GM18520 (cell line): Measurements from ENCODE around the gene TMEM222.

Source experiments
- ATAC-seq: cut with Tn5 transposase; IDR thresholded peaks from one replicate; pipeline ENCODE4 v1.9.1; 2021; ENCODE audit not compliant: unreplicated experiment

The TMEM222 gene

DNA sequence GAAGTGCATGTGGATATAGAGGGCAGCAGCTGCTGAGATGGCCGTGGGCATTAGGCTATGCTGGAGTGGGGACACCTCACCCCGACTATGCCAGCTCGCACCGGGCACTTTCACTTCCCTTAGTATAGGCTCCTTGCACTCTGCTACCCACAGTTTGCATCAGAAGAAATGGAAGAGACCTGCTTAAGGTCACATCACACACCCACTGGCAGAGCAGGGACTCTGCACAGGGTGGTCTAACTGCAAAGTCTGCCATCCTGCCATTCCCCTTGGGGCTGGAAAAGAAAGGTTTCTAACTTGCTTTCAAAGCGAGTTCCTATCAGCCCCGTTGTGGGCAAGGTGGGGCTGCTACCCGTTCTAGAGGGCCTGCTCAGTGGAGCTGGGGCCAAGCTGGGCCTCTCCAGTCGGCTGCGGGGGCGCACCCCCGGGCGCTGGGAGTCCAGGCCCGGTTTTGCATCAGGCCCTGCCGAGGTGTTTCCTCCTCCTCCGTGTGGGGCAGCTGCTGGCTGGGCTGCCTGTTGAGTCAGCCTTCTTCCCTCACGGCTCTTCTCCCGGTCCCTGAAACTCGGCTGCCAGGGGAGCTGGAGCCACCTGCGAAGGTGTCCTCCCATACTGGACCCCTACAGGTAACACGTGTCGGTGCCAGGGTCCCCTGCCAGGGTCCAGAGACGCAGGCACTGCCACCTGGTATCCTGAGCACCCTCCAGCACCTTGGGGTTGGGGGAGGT lies 19.7 kb downstream of the TMEM222 start, which contains the start of gene SYTL1:
Gene SYTL1 (plus strand): TSS at position 498 of the 728 bp plus-strand sequence. CDS start 3,313 bp downstream, outside the sequence.
- no peak for ATAC-seq

DNA sequence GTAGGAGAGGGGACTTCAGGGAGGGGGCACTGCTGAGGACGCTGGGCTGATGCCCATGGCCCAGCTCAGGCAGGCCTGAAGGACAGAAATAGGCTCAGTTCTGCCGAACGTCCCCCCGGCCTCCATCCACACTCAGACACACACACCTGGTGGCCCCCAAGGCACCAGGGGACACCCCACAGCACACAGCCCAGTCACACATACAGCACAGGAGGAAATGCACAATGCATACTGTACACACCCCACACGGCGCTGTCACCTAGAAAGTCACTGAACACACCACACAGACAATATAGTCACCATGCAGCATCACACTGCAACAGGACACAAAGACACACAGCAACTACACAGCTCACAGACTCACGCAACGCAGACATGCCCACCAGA lies 20.4 kb downstream of the TMEM222 start:
- no peak for ATAC-seq

DNA sequence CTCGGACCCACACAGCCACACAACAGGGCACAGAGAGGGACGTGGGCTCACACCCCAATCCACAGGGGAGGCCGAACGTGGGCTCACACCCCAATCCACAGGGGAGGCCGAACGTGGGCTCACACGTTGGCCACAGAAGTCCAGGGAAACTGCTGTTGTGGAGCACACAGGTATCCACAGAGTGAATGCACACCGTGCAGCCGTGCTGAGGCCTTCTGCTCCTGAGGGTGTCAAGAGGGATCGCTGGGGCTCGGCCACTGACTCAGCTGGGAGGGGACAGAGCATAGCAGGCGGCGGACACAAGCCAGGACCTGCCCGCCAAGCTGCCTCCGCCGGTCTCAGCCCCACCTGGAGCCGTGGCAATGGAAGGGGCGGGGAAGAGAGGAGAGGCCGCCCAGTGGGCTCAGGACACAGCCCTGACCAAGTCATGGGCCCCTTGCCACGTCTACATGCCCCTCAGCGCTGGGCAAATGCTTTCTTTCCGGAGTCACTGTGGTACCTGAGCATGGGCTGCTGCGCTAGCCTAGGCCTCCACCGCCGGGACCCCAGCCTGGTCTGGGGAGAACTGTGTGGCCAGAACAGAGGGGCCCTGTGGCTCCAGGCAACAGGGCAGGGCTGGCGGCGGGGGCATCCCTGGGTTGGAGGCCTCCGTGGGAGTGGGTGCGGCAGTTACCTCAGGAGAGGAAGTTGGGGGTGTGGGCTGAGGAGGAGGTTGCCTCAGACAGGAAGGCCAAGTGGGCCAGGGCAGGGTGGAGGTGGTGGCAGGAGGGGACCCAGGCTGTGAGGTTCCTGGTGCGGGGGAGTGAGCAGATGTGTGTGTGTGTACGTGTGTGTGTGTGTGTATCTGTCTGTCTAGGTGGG lies 21.0 kb downstream of the TMEM222 start:
- no peak for ATAC-seq

DNA sequence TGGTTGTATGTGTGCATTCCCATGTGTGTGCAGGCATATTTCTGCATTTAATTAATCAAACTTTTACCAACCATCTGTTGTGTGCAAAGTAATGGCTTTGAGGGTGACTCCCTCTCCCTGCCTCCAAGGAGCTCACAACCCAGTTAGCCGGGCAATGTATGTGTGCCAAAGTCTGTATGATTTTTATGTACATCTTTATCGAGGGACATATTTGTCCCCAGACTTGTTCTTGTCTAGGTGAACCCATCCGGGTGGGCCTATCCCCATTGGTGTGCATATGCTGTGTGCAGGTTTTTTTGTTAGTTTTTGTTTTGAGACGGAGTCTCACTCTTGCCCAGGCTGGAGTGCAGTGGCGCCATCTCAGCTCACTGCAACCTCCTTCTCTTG lies 21.7 kb downstream of the TMEM222 start:
- ATAC-seq, result no peak

DNA sequence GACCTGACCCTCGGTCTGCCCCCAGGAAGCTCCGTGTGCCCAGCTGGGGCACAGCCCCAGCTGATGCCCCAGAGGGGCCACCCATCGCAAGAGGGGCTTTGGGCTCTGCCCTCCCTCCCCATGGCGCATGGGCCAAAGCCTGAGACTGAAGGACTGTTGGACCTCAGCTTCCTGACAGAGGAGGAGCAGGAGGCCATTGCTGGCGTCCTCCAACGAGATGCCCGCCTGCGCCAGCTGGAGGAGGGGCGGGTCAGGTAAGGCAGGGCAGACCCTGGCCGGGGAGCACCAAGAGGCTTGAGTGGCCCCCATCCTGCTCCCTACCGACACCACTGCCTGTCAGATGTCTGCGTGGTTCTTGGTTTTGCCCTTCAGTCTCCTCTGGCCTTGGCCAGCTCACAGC lies 23.3 kb downstream of the TMEM222 start:
- no peak for ATAC-seq

DNA sequence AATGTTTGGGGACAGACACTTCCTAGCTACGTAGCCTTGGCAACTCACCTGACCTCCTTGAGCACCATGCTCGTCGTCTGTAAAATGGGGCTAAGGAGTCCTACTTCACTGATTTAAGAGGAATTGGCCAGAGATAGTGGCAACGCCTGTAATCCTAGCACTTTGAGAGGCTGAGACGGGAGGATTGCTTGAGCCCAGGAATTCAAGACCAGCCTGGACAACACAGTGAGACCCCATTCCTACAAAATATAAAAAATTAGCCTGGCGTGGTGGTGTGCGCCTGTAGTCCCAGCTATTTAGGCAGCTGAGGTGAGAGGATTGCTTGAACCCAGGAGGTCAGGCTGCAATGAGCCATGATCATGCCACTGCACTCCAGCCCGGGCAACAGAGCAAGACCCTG lies 24.4 kb downstream of the TMEM222 start:
- no peak for ATAC-seq

DNA sequence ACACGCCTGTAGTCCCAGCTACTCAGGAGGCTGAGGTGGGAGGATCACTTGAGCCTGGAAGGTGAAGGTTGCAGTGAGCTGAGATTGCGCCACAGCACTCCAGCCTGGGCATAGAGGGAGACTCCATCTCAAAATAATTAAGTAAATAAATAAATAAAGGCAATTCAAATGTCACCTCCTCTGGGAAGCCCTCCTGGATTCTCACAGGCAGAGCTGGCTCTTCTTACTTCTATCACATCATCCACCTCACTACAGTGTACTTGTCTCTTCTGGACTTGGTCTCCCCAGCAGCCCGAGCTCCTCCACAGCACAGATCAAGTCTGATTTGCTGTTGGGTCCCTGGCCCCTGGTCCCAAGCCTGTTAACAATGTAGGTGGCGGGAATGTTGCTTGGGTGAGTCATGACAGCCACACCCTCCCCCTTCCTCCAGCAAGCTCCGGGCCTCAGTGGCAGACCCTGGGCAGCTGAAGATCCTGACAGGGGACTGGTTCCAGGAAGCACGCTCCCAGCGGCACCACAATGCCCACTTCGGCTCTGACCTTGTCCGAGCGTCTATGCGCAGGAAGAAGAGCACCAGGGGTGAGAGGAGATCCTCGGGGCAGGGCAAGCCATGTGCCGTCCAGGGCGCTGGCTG lies 25.1 kb downstream of the TMEM222 start:
- ATAC-seq, result no peak

DNA sequence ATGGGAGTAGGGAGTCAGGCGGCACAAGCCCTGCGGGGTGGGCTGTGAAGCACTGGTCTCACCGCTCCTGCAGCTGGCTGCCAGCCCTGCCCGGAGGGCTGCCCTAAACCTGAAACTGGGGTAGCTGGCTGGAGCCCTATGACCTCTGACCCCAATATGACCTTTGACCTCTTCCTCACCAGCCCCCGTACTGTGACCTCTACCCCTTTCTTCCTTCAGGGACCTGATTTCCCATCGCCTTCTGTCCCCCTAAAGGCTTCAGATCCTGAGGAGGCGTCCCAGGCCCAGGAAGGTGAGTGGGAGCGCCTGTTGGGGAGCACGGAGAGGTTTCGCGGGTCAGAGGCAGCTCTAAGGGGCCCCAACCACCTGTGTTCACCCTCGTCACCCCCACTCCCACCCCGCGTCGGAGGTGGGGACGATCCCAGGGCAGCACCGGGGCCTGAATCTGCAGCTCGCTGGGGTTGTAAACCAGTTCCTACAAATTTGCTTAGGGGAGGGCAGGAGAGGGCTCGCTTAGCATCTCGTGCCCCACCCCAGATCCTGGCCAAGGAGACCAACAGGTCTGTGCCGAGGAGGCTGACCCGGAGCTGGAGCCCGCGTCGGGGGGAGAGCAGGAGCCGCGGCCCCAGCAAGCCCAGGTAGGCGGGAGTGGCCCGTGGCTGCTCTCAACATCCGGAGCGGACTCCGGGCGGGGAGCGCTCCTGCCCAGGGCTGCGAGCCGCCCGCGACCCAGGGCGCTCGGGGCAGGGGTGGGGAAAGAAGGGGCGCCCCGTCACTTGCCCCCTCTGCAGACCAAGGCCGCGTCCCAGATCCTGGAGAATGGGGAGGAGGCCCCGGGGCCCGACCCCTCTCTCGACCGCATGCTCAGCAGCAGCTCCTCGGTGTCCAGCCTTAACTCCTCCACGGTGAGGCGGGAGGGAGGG lies 27.2 kb downstream of the TMEM222 start:
- no peak for ATAC-seq

DNA sequence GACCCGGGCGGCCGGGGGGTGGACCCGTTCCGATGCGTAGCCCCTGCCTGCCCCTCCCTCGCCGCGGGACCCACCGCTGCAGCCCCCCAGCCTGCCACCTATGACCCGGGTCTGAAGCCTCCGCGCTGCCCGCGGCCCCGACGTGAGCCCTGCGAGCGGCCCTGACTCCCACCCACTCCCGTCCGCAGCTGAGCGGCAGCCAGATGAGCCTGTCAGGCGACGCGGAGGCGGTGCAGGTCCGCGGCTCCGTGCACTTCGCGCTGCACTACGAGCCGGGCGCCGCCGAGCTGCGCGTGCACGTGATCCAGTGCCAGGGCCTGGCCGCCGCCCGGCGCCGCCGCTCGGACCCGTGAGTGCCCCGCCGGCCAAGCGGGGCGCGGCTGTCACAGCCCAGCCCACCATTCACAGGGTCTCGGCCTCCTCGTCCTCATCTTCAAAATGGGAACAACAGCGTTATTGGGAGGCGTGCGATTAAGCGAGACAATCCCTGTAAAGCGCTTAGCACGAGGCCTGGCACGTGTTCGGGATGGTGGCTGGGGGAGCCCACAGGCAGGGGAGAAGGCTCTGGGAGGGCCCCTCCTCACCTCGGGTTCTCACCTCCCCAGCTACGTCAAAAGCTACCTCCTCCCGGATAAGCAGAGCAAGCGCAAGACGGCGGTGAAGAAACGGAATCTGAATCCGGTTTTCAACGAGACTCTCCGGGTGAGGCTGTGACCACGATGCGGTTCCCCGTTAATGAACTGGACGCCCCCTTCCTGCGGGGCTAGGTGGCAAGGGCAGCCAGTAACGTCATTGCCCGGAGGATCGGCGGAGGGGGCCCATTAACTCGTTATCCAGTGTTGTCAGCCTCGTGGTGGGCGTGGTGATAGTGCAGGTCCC lies 28.1 kb downstream of the TMEM222 start:
- no peak for ATAC-seq

DNA sequence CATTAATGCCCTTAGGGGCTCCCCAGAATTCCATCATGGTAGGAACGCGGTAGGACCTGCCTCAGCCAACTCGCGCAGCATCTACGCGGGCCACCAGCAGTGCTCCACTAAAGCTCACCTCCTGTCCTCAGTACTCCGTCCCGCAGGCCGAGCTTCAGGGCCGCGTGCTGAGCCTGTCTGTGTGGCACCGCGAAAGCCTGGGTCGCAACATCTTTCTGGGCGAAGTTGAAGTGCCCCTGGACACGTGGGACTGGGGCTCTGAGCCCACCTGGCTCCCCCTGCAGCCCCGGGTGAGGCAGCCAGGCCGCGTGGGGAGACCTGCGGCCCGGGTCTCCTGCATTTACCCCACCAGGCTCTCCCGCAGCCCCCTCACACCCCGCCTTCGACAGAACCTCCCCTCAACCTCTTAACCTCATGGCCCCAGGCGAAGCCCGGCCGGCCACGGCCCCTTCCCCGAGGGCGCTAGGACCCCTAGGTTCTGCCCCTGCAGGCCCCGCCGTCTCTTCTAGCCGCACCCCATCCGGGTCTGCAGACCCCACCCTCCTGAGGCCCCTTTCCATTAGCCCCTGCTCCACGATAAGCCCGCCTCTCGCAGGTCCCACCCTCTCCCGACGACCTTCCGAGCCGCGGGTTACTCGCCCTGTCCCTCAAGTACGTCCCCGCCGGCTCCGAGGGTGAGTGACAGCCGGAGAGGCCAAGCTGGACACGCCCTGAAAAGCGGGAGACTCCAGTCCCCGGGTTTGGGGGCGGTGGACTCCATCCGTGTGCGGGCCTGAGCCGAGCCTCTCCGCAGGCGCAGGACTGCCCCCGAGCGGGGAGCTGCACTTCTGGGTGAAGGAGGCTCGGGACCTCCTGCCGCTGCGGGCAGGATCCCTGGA lies 28.9 kb downstream of the TMEM222 start:
- no peak for ATAC-seq

DNA sequence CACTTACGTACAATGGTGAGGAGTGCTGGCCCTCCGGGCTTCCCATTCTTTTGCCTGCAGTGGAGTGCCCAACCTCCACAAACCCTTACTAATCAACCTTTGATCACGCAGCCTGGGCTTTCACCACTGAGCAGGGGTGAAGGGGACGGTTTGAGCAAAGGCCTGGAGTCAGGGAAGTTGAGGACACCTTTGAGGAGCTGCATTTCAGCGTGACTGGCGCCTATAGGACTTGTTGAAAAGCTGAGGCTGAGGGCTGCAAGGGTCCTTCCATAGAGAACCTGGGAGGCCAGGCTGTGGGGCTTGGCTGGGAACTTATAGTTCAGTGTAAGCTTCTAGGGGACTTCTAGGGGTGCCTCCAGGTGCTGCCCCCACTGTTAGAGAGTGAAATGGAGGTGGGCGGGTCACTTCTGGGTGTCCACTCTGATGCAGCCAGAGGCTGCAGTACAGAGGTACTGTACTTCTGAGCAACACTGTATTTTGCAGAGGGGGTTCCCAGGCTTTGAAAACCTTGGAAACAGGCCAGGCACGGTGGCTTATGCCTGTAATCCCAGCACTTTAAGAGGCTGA lies 29.7 kb downstream of the TMEM222 start:
- ATAC-seq, result no peak

DNA sequence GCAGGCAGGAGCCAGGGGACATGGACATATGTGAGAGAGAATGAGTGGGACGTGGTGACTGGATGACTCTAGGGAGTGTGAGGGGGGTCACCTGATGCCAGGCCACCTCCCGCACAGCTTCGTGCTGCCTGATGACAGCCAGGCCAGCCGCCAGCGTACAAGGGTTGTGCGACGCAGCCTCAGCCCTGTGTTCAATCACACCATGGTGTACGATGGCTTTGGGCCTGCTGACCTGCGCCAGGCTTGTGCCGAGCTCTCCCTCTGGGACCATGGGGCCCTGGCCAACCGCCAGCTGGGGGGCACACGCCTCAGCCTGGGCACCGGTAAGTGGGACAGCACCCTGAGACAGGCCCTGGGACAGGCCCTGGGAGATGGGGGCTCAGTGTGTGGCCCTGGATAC lies 31.2 kb downstream of the TMEM222 start:
- ATAC-seq, result no peak

DNA sequence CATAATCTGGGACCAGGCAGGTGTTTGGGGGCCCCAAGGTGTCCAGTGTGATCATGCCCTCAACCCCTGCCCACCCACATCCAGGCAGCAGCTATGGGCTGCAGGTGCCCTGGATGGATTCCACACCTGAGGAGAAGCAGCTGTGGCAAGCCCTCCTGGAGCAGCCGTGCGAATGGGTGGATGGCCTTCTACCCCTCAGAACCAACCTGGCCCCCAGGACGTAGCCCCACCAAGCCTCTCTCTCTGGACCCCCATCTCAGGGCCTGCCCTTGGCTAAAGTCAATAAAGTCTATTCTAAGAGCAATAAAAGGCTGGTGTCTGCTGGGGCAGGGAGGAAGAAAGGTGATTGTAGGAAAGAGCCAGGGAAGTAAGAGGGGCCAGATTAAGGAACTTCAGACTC lies 31.7 kb downstream of the TMEM222 start:
- ATAC-seq, result no peak

DNA sequence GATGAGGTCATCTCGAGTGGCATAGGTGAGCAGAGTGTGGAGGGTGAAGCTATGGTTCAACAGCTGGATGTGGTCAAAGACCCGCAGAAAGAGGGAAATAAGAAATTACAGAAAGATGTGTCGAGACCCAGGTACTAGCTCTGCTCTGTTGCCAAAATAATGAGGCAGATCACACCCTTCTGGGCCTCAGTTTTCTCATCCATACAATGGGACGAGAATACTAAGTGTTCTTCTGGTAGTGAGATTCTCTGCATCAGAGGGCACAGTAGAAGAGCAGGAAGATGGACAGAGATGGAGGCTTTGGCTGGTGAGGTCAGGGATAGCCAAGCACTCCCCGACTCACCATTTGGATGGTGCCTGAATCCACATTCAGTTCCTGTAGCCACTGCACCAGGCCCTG lies 33.7 kb downstream of the TMEM222 start:
- no peak for ATAC-seq

DNA sequence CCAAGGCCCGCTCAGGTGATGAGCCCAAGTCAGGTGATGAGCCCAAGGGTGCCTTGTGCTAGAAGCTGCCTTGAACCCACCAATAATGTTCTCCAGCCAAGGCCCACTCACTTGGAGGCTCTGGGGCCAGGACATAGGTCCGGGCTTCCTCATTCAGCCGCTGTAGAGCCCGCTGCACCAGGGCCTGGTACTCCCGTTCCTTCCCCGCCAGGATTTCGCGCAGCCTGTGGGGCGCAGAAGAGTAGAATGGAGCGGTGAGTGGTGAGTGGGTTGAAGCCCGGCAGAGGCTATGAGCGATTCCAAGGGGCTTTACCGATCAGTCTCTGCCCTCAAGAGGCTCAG lies 34.3 kb downstream of the TMEM222 start:
- ATAC-seq, result no peak

DNA sequence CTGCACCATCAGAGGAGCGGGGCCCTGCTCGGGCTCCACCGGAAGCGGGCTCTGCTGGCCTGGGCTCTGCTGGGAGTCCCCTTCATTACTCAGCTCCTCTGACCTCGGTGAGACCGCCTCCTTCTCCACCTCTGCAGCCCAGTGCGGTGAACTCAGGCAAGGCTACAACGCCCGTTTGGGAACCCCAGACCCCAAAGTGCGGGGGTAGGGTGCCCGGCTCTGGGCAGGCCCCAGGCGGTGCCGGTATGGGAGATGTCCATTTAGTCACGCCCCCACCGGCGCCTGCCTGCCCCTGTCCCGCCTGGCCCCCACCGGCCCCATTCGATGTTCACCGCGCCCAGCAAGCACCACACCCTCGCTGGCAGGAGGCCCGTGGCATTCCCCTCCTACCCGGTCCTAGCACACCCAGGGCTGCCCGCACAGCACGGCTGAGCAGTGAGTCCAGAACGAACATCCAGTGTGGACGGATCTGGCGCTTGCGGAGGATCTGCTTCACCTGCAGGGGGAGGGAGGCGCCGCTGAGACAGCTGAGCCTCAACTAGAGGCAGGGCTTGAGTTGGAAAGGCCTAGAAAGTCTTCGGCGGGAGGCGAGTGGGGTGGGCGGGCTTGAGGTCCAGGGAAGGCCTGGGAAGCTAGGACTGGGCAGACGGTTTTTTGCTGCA lies 34.8 kb downstream of the TMEM222 start:
- ATAC-seq, result no peak

DNA sequence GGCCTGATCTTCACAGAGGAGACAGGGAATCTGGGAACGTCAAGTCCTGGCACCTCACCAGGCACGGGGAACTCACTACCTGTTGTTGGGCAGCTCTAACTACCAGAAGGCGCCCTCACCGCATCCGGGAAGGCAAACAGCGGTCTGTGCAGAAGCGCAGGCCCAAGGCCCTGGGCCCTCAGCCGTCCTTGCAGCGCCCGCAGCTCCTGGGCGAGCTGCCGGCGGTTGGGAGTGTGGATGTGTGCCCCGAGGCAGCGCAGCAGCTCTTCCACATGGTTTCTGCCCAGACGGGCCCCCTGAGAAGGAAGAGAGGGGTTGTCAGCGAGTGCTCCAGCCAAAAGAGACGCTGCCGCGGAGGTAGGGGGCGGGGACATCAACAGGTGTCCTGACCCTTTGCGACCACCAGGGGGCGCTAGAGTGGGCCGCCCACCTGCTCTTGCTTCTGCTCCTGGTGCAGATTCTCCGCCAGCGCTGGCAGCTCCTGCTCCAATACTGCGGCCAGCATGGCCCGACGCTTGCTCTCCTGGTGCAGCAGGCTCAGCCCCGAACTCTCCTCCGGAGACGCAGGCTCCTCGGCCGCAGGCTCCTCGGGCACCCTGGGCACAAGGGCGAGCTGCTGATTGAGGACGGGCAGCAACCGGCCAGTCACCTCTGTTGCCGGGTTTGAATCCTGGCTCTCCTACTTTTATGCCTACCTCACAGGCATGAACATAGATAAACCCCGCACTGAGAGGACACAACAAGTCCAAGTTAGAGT lies 35.5 kb downstream of the TMEM222 start:
- no peak for ATAC-seq
